SK-N-SH (cell line): ENCODE data around the gene LRRC42. TPM values are rescaled to one million over a fixed set of nuclear protein-coding genes. Genes with fewer than 3 reads are reported as not detected.
A peak's percentile ranks its signal among the peaks of the same experiment; 100 is the strongest.

Source experiments
- CTCF ChIA-PET: fragments of 300-600, 350-600 bp; formaldehyde crosslinking; extraction: SDS; loops from one replicate; lab custom pipeline; 2021; lab: Yijun Ruan, JAX
- POLR2A ChIA-PET: fragments of 350-600 bp; sonication (Branson Sonifier 250); formaldehyde crosslinking; extraction: SDS; loops from one replicate; lab custom pipeline; 2020; ENCODE audit warnings: antibody characterized with exemption, inconsistent platforms; lab: Yijun Ruan, JAX
- DNase-seq: peaks from one replicate; pipeline ENCODE4 v3.0.0; 2012
- H2AFZ ChIP-seq: fragments of 200-600 bp; sonication (generic); 2 replicates; pipeline ENCODE4 v1.8.1; 2016; ENCODE audit warnings: antibody characterized with exemption, mild to moderate bottlenecking, low read depth
- H3F3A ChIP-seq: fragments of 200-600 bp; sonication (generic); replicated peaks from 2 replicates; pipeline ENCODE3; 2016; ENCODE audit warnings: antibody characterized with exemption, mild to moderate bottlenecking; ENCODE audit not compliant: insufficient read depth
- H3K27ac ChIP-seq, 2 experiments: fragments of 200-500 bp in 1 of 2; fragments of 200-600 bp in 1 of 2; sonication (Bioruptor generic) in 1 of 2; sonication (generic), shearing (Covaris generic) in 1 of 2; 2 replicates each; pipeline versions ENCODE4 v1.5.1 to v1.6.1; 2014 to 2016; ENCODE audit warnings: low read depth in 2 of 2, inconsistent platforms in 1 of 2, low read length in 1 of 2, mild to moderate bottlenecking in 1 of 2, mixed read lengths in 1 of 2
- H3K27me3 ChIP-seq: fragments of 200-600 bp; sonication (generic), shearing (Covaris generic); 2 replicates; pipeline ENCODE4 v1.6.1; 2016; ENCODE audit warnings: mixed run types; ENCODE audit not compliant: insufficient read depth
- H3K36me3 ChIP-seq, 2 experiments: fragments of 200-500 bp in 1 of 2; fragments of 200-600 bp in 1 of 2; sonication (Bioruptor generic) in 1 of 2; sonication (generic) in 1 of 2; replicated peaks in 1 of 2; 2 replicates each; pipeline versions ENCODE3 to v1.5.1; 2014 to 2016; ENCODE audit warnings: low read length in 1 of 2, mild to moderate bottlenecking in 1 of 2; ENCODE audit not compliant: insufficient read depth in 2 of 2, control insufficient read depth in 1 of 2
- H3K4me1 ChIP-seq, 2 experiments: fragments of 200-500 bp in 1 of 2; fragments of 200-600 bp in 1 of 2; sonication (Bioruptor generic) in 1 of 2; sonication (generic), shearing (Covaris generic) in 1 of 2; 2 replicates each; pipeline versions ENCODE4 v1.5.1 to v1.6.1; 2014 to 2016; ENCODE audit warnings: low read depth in 1 of 2, low read length in 1 of 2, mixed run types in 1 of 2; ENCODE audit not compliant: insufficient read depth in 2 of 2, control insufficient read depth in 1 of 2
- H3K4me2 ChIP-seq: fragments of 200-600 bp; sonication (generic), shearing (Covaris generic); 2 replicates; pipeline ENCODE4 v1.6.1; 2017; ENCODE audit warnings: mixed run types
- H3K4me3 ChIP-seq, 2 experiments: fragments of 200-500 bp in 1 of 2; fragments of 200-600 bp in 1 of 2; sonication (Bioruptor generic) in 1 of 2; sonication (generic), shearing (Covaris generic) in 1 of 2; 2 replicates each; pipeline versions ENCODE4 v1.5.1 to v1.8.1; 2014 to 2016; ENCODE audit warnings: low read depth in 2 of 2, inconsistent platforms in 1 of 2, low read length in 1 of 2, mild to moderate bottlenecking in 1 of 2, mixed read lengths in 1 of 2, moderate library complexity in 1 of 2
- H3K79me2 ChIP-seq: fragments of 200-600 bp; sonication (generic); 2 replicates; pipeline ENCODE4 v1.8.1; 2017; ENCODE audit warnings: mild to moderate bottlenecking; ENCODE audit not compliant: insufficient read depth
- H3K9ac ChIP-seq: fragments of 200-600 bp; sonication (generic); 2 replicates; pipeline ENCODE4 v1.6.1; 2017; ENCODE audit warnings: mixed run types
- H3K9me2 ChIP-seq: fragments of 200-600 bp; sonication (generic); 2 replicates; pipeline ENCODE4 v1.6.1; 2017; ENCODE audit warnings: mixed run types
- H3K9me3 ChIP-seq: fragments of 200-600 bp; sonication (generic); 2 replicates; pipeline ENCODE4 v1.6.1; 2017; ENCODE audit warnings: mixed run types, mild to moderate bottlenecking, moderate library complexity
- H4K20me1 ChIP-seq: fragments of 200-600 bp; sonication (generic); 2 replicates; pipeline ENCODE4 v1.6.1; 2017; ENCODE audit warnings: mild to moderate bottlenecking, mixed run types; ENCODE audit not compliant: insufficient read depth
- EP300 ChIP-seq, 2 experiments: IDR thresholded peaks; 2 replicates each; pipeline versions ENCODE4 v1.4.0 to v1.6.1; 2012; ENCODE audit warnings: borderline replicate concordance in 1 of 2, low read depth in 1 of 2, low read length in 1 of 2
- EZH2phosphoT487 ChIP-seq: fragments of 200-600 bp; sonication (generic); IDR thresholded peaks from 2 replicates; pipeline ENCODE4 v1.6.1; 2017; ENCODE audit warnings: low read depth, mixed run types, mild to moderate bottlenecking, antibody characterized with exemption, moderate library complexity, borderline replicate concordance
- FOSL2 ChIP-seq: IDR thresholded peaks from 2 replicates; pipeline ENCODE4 v1.4.0; 2012; ENCODE audit warnings: low read depth, mild to moderate bottlenecking, moderate library complexity, borderline replicate concordance
- FOXM1 ChIP-seq: IDR thresholded peaks from 2 replicates; pipeline ENCODE4 v1.4.0; 2012; ENCODE audit warnings: low read depth, mild to moderate bottlenecking
- GABPA ChIP-seq: IDR thresholded peaks from 2 replicates; pipeline ENCODE4 v1.4.0; 2012; ENCODE audit warnings: low read depth, mild to moderate bottlenecking
- GATA2 ChIP-seq: sonication (generic); formaldehyde crosslinking; IDR thresholded peaks from 2 replicates; pipeline ENCODE4 v1.5.0; 2020; ENCODE audit warnings: mild to moderate bottlenecking, missing genetic modification reagents
- IRF3 ChIP-seq: fragments of 150-350 bp; IDR thresholded peaks from 2 replicates; pipeline ENCODE4 v1.6.1; 2016; ENCODE audit warnings: mild to moderate bottlenecking, low read depth, low read length
- MEF2A ChIP-seq: IDR thresholded peaks from 2 replicates; pipeline ENCODE4 v1.4.0; 2012; ENCODE audit warnings: low read depth, borderline replicate concordance
- PBX3 ChIP-seq: IDR thresholded peaks from 2 replicates; pipeline ENCODE4; 2012
- RAD21 ChIP-seq: IDR thresholded peaks from 2 replicates; pipeline ENCODE4 v1.6.1; 2012; ENCODE audit warnings: mild to moderate bottlenecking, low read length
- RCOR1 ChIP-seq: fragments of 150-350 bp; IDR thresholded peaks from 2 replicates; pipeline ENCODE4 v1.6.1; 2017; ENCODE audit warnings: antibody characterized with exemption, low read length
- RFX5 ChIP-seq: IDR thresholded peaks from 2 replicates; pipeline ENCODE4 v1.6.1; 2012; ENCODE audit warnings: mild to moderate bottlenecking, improper control_type of control experiment, low read length
- SIN3A ChIP-seq: IDR thresholded peaks from 2 replicates; pipeline ENCODE4 v1.6.1; 2012; ENCODE audit warnings: low read depth, mild to moderate bottlenecking, low read length, moderate library complexity, borderline replicate concordance
- SMC3 ChIP-seq: IDR thresholded peaks from 2 replicates; pipeline ENCODE4 v1.6.1; 2012; ENCODE audit warnings: low read depth, low read length, improper control_type of control experiment
- TAF1 ChIP-seq: IDR thresholded peaks from 2 replicates; pipeline ENCODE4 v1.6.1; 2012; ENCODE audit warnings: low read depth, mild to moderate bottlenecking, low read length, moderate library complexity, borderline replicate concordance
- YY1 ChIP-seq: IDR thresholded peaks from 2 replicates; pipeline ENCODE4 v1.4.0; 2012; ENCODE audit warnings: low read depth, mild to moderate bottlenecking
- WGBS: methylation state at CpG from one replicate; pipeline ENCODE4 v1.1.6; 2017; ENCODE audit warnings: low lambda C conversion rate; 5-methylcytosine and 5-hydroxymethylcytosine counted together
- polyA plus RNA-seq, 3 experiments: library from polyadenylated mRNA; depleted of rRNA; stranded (reverse); fragments of >200 nt; gene quantifications; 2 replicates each; pipeline ENCODE4 v1.2.3, GENCODE V29; 2012
- TF ChIP-seq, protein P1 (sequence below): fragments of 200-600 bp; sonication (generic); IDR thresholded peaks from 2 replicates; pipeline ENCODE4 v1.6.1; 2017; ENCODE audit warnings: antibody characterized with exemption, mild to moderate bottlenecking, moderate library complexity

Gene LRRC42
- polyA plus RNA-seq, 1 of the 3 experiments (the other 2 are of a cell fraction), result 35.0 TPM

DNA sequence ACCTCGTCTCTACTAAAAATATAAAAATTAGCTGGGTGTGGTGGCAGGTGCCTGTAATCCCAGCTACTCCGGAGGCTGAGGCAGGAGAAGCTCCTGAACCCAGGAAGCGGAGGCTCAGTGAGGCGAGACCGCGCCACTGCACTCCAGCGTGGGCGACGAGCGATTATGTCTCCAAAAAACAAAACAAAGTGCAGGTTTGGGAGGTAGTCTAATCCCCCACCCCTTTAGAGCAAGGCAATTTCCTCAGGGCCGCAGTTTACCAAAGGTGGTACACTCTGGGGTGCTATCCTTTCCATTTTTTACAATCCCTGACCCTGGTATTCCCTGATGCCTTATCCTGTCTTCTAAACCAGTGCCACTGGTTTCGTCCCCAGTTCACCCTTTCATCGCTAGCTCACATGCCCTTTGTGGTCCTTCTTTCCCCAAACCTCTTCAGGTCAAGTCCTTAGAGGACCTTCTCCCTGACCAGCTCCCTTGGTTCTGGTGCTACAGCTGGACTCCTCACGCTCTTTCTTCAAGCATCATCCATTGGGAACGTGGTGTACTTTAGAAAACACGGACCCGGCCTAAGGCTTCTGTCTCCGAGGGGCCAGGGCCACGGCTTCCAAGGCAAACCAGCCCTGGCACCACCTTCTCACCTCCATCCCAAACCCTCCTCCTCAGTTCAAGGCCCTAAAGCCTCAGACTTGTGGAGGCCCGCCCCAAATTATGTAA is 1.5 kb upstream of the LRRC42 start:
- peak overlapping the region; percentile 79; the same call in 1 of the 2 replicates for H2AFZ ChIP-seq
- POLR2A ChIA-PET, result interaction anchor here (1.0 to 1.6 kb wide), 4 partner anchors 15 to 108 kb away, joined by 3 to 4 read pairs (median 4); partner anchors contain the start of gene TMEM59
- peak overlapping the region; percentile 75 for H3K4me2 ChIP-seq
- no peaks in the 10 kb centered on the region for H3F3A ChIP-seq
- peak overlapping the region; percentile 83 for H3K9ac ChIP-seq
- peak; percentile 39 for DNase-seq
- H3K4me1 ChIP-seq, result peaks cover 11 to 24% of the 10 kb centered on the region in 2 experiments; a peak in 2 of 4 replicates
- 68% methylated on average over 20 of the region's 20 CpGs for WGBS
- H4K20me1 ChIP-seq, result peaks cover 7% of the 10 kb centered on the region
- H3K9me2 ChIP-seq, result no peaks in the 10 kb centered on the region
- H3K36me3 ChIP-seq, result peaks cover 15% of the 10 kb centered on the region in 2 experiments
- H3K27me3 ChIP-seq, result no peaks in the 10 kb centered on the region
- CTCF ChIA-PET, result interaction anchor here (0.7 to 11.2 kb wide), 4 partner anchors 10 to 84 kb away, joined by 3 to 100 read pairs (median 3); no protein-coding TSS in a partner anchor
- no peaks in the 10 kb centered on the region for H3K9me3 ChIP-seq
- H3K79me2 ChIP-seq, result peaks cover 72% of the 10 kb centered on the region
- no peak for TF ChIP-seq FOSL2
- TF ChIP-seq MEF2A, result no peak
- no peak for TF ChIP-seq TAF1
- no peak for TF ChIP-seq RCOR1
- no peak for TF ChIP-seq EZH2phosphoT487
- TF ChIP-seq SIN3A, result no peak
- no peak for TF ChIP-seq EP300 (IDR thresholded peaks at IDR 0.05; ENCODE audit: borderline replicate concordance in 1 of 2, low read depth in 1 of 2, low read length in 1 of 2)
- TF ChIP-seq GATA2 (CRISPR knock-in tag), result no peak
- TF ChIP-seq, protein P1, sequence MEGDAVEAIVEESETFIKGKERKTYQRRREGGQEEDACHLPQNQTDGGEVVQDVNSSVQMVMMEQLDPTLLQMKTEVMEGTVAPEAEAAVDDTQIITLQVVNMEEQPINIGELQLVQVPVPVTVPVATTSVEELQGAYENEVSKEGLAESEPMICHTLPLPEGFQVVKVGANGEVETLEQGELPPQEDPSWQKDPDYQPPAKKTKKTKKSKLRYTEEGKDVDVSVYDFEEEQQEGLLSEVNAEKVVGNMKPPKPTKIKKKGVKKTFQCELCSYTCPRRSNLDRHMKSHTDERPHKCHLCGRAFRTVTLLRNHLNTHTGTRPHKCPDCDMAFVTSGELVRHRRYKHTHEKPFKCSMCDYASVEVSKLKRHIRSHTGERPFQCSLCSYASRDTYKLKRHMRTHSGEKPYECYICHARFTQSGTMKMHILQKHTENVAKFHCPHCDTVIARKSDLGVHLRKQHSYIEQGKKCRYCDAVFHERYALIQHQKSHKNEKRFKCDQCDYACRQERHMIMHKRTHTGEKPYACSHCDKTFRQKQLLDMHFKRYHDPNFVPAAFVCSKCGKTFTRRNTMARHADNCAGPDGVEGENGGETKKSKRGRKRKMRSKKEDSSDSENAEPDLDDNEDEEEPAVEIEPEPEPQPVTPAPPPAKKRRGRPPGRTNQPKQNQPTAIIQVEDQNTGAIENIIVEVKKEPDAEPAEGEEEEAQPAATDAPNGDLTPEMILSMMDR, result no peak
- TF ChIP-seq SMC3, result no peak
- TF ChIP-seq RFX5, result no peak
- TF ChIP-seq FOXM1, result no peak
- TF ChIP-seq IRF3, result no peak
- no peak for TF ChIP-seq GABPA
- no peak for TF ChIP-seq RAD21
- no peak for TF ChIP-seq YY1
- TF ChIP-seq PBX3, result no peak
- peak overlapping the region; percentile 72 to 95 for H3K4me3 ChIP-seq
- H3K27ac ChIP-seq, result peak overlapping the region; percentile 74 to 85
